Amniotic epithelial cell (primary cell): Measurements from ENCODE around the gene GPR35.
"Not testable (repeated sequence)": the region's sequence is repeated elsewhere in the genome, so short reads cannot be mapped to it uniquely, and the experiment has no call there.

ENCODE experiments used
- DNase-seq: peaks from one replicate; pipeline ENCODE4 v3.0.0-alpha.2; 2010; ENCODE audit warnings: low read depth

GPR35 gene

DNA sequence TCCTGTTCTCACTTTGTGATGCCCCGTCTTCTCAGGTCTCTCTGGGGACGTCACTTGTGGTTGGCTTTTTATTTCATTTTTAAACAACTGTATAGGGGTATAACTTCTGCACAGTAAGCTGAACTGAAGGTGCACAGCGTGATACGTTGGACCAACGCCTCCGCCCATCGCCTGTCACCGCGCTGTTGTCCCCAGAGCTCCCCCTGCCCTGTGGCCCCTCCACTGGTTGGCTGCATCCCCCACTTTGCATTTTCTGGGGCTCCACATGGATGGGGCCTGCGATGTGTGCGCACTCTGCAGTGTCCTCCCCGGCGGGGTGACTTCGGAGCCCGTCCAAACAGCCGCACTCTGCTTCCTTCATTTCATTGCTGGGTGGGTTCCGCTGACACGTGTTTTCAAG lies 14.3 kb downstream of the GPR35 start:
- no peak for DNase-seq

- no peak for DNase-seq
Measured at GRCh38 chr2:240640939-240641338, 15.7 kb downstream of the GPR35 start.

- no peak for DNase-seq
Measured at GRCh38 chr2:240642061-240642805, 17.0 kb downstream of the GPR35 start.

GRCh38 chr2:240642806-240643092 lies 17.5 kb downstream of the GPR35 start:
- no peak for DNase-seq

GRCh38 chr2:240643093-240643810 lies 18.0 kb downstream of the GPR35 start:
- no peak for DNase-seq

DNA sequence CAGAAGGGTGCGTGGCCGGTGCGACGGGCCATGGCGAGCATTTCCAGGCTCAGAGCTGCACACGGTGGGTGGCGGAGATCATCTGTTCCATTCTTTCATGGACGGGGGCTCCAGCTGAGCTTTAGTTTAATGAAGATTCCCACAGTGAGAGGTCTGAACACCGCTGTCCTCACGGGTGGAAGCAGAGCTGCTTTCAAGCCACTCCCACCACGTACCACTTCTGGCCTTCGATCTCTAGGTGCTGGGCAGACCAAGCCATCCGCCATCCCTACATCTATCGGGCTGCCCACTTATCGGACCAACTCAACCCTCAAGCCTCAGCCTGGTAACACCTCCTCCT lies 18.5 kb downstream of the GPR35 start:
- no peak for DNase-seq

DNA sequence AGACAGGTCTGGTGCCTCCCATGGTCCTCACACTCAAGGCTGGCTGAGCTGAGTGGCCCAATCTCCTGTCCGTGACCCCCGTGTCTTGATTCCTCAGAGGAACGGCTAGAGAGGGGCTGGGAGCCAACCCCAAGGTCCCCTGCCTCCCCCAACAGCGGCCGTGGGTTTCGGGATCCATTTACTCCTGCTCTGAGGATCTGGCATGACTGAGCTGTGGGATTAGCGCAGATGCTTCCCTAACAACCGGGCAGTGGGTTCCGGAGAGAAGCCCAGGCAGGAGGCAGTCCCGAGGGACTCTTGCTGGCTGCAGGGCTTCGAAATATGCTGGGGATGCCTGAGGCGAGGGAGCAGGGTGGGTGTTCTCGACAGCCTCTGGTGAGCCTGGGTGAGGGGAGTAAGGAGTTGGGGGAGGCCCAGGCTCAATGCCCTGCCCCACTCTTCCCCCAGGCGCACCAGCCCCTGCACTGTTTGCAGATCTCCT lies 18.9 kb downstream of the GPR35 start:
- DNase-seq = no peak

DNA sequence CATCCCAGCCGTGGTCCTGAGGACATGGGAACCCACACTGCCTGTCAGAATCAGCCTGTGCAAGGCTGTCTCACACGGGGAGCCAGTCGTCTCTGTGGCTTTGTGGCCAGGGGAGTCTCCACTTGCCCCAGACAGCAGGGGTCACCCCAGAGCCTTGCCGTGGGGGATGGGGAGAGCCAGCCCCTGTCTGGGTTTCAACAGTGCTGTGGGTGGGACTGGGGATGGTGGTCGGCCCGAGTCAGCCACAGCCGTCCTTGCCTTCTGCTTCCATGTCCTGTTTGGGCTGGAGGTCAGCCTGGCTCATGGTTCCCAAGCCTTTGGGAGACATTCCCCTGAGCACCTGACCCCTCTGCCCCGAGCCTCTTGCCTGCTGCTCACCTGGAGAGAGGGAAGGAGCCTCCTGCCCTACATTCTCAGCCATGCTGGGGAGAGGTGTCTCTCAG lies 19.6 kb downstream of the GPR35 start:
- DNase-seq = no peak

DNA sequence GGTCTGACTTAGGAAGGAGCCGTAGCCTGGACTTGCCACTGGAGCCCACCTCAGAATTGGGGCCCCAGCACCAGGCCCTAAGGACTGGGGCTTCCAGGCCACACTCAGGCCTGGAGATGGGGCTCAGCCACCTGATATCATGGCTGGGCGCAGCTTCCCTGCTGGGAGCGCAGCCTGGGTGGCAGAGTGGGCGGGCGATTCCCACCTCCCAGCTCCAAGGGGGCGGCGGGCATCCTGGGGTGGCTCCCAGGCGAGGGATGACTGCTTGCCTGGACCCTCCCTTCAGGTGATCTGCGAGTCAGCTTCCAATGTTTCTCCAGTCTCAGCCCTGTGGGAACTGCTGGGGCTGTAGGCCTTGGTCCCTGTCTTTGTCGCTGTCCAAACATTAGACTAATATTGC lies 20.1 kb downstream of the GPR35 start:
- DNase-seq = no peak

DNA sequence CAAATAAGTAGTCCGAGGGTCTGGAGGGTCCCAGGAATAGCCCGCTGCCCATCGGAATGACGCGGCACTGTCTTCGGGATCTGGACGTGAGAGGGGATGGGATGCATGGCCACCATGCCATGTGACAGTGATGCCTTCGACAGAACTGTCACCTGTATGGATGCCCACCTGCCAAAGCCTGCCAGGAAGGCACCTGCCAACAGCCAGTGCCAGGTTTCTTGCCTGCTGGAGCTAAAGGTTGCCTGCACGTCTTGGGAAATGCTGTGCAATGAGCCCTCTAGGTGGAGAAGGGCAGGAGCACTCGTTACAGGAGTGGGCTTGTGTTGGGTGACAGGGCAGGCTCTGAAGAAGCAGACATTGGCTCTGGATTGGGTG lies 20.5 kb downstream of the GPR35 start:
- no peak for DNase-seq

DNA sequence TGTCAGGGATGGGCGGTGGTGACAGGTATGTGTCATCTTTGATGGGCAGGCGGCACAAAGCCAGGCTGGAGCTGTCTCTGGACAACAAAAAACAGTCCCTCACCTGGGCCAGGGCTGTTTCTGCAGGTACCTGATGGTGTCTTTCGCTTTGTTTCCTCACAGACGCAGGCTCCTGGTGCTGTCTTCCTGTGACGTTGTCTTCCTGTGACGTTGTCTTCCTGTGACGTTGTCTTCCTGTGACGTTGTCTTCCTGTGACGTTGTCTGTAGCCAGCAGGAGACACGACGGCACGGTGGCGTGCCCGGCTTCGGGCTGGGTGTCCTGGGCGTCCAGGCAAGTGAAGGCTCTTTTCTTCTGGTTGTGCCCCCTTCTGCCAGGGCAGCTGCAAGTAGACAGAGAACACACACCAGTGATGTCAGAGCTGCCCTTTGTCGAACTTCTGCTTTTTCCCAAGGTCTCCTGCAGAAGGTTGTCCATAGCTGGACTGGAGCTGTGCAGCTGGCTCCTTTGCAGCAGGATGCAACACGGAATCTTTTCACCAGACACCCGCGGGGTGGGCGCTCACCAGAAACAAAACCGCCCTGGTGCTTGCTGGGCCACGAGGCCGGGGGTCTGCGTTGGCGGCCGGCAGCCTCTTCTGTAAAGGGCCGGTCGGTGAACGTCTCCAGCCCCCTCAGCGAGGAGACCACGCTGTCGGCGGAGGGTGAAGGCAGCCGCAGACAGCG lies 21.1 kb downstream of the GPR35 start:
- no peak for DNase-seq

- no peak for DNase-seq
Measured at GRCh38 chr2:240646900-240647502, 21.7 kb downstream of the GPR35 start.

- no peak for DNase-seq
Measured at GRCh38 chr2:240647503-240648154, 22.3 kb downstream of the GPR35 start.

- no peak for DNase-seq
Measured at GRCh38 chr2:240648155-240648649, 22.9 kb downstream of the GPR35 start.

GRCh38 chr2:240648650-240649275 lies 23.5 kb downstream of the GPR35 start:
- DNase-seq = no peak

- no peak for DNase-seq
Measured at GRCh38 chr2:240649331-240649730, 24.1 kb downstream of the GPR35 start.

- no peak for DNase-seq
Measured at GRCh38 chr2:240650254-240650965, 25.1 kb downstream of the GPR35 start.

DNA sequence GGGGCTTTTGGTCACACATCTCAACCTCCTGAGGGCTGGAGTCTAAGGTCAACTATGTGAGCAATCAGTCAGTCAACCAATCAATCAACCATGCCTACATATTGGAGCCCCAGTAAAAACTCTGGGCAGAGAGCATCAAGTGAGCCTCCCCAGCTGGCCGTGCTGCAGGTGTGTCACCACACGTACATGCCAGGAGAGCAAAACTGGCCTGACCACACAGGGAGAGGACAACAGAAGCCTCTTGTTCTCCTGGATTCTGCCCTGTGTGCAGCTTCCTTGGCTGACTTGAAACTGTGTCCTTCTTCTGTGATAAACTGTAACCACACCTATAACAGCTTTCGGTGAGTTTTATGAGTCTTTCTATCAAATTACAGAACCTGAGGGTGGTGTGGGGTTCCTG lies 25.9 kb downstream of the GPR35 start:
- DNase-seq = no peak

DNA sequence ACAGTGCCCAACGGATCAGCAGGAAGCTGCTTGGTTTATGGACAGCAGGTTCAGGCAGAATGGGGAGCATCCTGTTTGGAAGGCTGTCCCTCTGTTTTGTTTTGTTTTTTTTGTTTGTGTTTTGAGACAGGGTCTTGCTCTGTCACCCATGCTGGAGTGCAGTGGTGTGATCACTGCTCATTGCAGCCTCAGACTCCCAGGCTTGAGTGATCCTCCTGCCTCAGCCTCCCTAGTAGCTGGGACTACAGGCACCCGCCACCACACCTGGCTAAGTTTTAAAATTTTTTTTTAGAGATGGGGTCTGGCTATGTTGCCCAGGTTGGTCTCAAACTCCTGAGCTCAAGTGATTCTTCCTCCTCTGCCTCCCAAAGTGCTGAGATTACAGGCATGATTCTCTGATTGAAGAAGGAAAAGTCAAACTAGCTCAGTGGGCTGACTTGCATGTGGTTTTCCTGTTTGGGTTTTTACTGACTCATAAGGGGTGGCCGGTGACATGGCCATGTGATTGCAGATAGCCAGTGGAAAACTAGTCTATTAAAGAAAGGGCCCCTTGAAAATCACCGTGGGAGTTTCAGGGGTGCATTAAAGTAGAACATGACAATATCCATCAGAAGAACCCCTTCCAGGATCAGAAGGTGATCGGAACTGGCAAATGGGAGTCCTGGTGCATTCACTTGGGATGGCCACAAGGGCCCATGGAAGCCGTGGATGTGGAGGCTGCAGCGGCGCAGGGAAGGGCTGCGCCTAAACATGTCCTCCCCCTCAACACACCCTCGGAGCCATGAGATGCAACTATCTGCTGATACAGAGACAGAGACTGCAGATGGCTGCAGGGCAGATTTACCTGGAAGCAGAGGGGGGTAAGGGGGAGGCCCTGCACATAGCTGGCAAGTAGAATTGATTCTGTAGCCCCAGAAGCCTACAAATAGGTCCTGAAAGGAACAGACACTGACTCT lies 30.9 kb downstream of the GPR35 start:
- DNase-seq = peak; percentile 18

DNA sequence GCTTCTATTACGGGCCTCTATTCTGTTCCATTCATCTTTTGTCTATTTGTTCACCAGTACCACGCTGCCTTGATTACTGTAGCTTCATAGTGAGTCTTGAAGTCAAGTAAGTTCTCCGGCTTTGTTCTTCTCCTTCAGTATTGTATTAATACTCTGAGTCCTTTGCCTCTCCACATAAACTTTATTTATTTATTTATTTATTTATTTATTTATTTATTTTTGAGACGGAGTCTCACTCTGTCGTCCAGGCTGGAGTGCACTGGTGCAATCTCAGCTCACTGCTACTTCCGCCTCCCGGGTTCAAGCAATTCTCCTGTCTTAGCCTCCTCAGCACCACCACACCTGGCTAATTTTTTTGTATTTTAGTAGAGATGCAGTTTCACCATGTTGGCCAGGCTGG lies 34.6 kb downstream of the GPR35 start:
- not testable (repeated sequence) for DNase-seq
